COLO829 (cell line): ENCODE results near the gene CKS1B.

Experiments
- DNase-seq: peaks from one replicate; pipeline ENCODE4 v3.0.0; 2012; ENCODE audit warnings: low spot score

Gene CKS1B

DNA sequence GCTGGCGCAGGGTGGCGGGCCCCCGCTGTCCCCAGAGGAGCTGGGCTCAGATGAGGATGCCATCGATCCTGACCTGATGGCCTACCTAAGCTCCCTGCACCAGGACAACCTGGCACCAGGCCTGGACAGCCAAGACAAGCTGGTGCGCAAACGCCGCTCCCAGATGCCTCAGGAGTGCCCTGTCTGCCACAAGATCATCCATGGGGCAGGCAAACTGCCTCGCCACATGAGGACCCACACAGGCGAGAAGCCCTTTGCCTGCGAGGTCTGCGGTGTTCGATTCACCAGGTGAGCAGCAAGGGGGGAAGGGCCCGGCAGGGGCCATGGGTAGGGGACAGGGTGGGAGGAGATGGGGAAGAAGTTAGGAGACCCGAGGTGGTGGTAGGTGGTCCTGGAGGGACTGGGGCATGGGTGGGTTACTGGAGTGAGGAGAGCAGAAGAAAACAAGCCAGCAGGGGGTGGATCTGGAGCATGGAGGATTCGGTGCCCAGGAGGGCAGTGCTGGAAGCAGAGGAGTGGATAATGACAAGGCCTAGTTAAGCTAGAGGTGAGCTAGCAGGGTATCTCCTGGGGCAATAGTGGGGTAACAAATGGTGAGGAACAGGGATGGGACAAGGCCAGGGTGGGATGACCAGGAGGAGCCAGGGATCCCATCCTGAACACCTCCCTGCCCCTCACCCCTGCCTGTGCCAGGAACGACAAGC is 41.2 kb downstream of the CKS1B start:
- no peak for DNase-seq

DNA sequence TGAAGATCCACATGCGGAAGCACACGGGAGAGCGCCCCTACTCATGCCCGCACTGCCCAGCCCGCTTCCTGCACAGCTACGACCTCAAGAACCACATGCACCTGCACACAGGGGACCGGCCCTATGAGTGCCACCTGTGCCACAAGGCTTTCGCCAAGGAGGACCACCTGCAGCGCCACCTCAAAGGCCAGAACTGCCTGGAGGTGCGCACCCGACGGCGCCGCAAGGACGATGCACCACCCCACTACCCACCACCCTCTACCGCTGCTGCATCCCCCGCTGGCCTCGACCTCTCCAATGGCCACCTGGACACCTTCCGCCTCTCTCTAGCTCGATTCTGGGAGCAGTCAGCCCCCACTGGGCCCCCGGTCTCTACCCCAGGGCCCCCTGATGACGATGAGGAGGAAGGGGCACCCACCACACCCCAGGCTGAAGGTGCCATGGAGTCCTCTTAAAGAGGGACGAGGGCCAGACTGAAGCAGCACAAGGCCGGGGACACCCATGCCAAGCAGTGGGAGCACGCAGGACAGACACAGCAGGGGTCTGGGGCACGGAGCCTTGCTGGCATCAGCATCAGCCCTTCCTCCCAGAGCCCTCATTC is 41.9 kb downstream of the CKS1B start:
- no peak for DNase-seq

DNA sequence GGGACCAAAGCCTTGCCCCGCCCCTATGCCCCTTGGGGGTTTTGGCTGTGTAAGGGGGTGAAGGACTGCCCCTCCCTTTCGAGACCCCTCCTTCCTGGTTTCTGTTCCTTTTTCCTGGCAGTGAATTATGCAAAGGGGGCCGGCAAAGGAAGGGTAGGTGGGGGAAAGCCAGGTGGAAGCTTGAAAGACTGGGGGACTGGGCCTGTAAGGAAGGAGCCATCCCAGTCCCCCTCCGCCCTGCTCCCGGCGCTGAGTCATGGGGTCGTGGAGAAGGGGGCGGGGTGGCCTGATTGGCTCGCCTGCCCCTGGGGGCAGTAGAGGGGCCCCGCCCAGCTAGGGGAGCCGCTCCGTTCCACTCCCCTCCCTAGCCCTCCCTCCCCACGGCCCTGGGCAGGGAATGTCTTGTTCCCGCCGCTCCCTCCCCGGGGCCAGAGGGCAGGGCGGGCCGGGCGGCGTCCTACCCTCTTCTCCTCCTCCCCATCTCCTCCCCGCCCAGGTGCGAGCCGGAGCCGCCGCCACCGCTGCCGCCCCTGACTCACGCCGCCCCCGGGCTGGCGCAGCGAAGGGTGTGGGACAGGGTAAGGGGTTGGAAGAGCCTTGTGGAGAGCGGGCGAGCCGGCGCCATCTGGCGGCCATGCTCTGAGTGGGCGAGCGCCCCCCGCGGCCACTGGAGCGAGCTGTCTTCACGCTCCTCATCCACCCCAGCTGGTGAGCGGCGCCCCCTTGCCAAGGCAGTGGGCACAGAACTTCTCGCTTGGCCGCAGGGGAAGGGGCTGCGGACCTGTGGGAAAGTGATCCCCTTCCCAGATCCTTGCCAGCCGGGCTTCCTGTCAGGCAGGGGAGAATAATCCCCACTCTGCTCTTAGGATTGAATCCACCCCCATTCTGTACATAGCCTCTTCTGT is 42.8 kb downstream of the CKS1B start:
- peak; percentile 88 for DNase-seq

DNA sequence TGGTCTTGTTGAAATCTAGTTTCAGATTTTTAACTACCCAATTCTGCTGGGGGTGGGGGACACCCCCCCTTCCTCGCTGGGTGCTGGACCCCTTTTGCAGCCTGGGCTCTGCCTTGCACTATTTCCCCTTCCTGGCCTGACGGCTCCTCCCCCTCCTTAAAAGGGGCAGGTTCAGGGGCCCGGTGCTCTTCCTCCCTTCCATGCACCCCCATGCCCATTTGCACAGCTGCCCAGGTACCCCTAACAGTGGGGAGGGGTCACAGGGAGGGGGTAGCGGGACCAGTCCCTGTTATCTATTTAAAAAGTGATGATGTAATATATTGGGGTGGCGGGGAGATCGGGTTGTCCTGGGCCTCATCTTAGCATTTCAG is 43.5 kb downstream of the CKS1B start:
- DNase-seq, result no peak

GRCh38 chr1:155018617-155019348 is 44.3 kb downstream of the CKS1B start:
- no peak for DNase-seq

DNA sequence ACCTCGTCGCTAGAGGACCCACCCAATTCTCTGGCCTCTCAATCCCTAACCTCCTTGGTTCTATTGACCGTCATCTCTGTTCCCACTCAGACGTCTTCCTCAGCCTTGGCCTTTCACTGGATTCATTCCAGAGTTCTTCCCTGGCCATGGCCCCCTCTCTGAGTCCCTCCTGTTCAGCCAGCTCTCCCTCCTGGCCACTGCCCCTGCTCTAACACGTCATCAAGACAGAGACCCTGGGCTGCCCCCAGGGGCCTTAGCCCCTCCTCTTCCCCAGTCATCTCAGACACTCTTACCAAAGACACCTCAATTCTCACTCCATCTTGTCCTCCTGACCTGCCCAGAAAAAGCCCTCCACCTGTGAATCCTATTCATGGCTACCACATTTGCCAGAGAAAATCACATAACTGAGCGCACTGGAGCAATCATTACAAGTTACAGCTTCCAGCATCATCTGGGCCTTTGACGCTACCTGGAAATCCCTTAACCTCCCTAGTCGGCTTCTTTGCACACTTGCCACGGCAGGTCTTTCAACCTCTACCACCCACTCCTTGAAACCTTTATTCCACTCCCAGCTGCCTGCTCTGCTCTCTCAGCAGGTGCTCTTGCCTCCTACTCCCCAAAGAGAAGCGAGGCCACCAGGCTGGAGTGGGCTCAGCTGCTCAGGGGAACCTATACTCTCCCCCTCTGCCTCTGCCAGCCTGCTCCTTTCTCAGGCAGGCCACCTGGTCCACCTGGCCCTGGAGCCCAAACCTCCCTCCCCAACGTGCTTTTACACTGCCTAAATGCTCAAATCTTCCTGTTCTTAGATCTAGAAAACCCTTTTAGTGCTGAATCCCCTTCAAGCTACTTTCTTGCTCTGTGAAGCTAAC is 45.1 kb downstream of the CKS1B start:
- DNase-seq, result no peak

DNA sequence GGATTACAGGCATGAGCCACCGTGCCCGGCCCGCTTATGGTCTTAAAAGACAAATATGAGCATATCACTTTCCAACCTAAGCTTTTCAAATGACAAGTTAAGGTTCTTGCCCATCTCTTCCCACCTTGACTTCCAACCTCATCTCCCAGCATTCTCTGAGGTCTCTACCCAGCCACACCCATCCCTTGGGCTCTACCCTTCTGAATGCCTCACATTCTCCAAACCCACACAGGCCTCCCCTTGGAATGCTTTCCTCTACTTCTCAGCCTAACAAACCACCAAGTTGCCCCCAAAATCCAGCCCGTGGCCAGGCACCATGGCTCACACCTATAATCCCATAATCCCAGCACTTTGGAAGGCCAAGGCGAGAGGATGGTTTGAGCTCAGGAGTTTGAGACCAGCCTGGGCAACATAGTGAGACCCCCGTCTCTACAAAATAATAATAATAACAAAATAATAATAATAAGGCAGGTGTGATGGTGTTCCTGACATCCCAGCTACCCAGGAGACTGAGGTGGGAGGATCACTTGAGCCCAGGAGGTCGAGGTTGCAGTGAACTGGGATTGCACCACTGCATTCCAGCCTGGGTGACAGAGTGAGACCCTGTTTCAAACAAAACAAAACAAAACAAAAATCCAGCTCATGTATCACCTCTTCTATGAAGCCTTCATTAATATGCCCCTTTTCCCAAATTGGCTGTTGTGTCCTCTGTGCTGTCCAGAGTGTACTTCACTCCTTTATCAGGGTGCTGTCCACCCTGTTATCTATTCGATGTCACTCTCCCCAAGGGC is 47.9 kb downstream of the CKS1B start:
- DNase-seq, result no peak

DNA sequence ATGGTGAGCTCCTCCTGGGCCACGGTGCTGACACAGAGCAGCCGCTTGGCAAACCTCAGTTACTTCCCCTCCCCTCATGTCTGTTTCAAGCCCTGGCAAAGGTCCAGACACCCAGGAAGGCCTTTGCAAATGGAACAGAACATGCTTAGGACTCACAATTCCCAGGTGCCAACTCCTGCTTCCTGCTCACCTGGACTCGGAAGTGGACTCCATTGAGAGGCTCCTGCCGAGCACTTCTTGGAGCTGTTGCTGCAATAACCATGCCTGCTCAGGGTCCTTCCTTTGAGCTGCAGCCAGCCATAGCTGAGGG is 48.4 kb downstream of the CKS1B start:
- no peak for DNase-seq

- DNase-seq, result no peak
These were observed 49.1 kb downstream of the CKS1B start for GRCh38 chr1:155023627-155024026.

DNA sequence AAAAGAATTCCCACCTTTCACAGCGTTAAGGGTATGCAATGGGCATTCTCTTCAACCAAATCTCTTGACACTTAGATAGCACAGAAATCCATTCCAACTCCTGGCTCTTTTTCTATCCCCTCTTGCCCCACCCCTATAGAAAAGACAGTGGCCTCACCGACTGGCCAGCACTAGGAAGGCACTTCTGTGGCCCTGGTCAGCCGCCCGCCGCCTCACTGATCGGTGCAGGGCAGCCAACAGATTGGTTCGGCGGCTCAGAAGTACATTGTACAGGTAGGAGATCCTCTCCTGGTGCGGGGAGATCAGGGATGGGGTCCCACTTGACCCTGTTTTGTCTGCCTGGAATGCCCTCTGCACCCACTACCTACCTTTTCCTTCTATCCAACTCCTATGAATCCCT is 49.8 kb downstream of the CKS1B start:
- no peak for DNase-seq

DNA sequence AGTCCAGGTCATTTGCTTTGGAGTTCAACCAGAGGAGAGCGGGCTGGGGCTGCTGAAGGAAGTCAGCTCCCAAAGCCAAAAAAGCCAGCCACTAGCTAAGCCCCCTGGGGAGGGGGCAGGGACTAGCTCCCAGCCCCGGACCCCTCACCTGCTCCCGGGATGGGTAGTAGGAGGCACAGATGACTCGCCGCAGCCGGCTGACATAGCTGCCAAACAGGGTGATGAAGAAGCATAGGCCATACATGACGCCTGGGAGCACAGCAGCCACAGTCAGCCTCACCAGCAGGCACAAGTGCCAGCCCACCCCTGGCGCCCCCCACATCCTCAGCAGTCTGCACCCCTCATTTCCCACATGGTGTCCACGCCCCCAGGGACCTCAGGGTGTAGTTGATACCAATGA is 51.7 kb downstream of the CKS1B start:
- no peak for DNase-seq

GRCh38 chr1:155026588-155026987 is 52.1 kb downstream of the CKS1B start:
- DNase-seq, result no peak
